Measurements from ENCODE around the gene CTSG.

GRCh38 chr14:24563505-24563904 is 12.5 kb downstream of the CTSG start:
- TF ChIP-seq, protein P1, sequence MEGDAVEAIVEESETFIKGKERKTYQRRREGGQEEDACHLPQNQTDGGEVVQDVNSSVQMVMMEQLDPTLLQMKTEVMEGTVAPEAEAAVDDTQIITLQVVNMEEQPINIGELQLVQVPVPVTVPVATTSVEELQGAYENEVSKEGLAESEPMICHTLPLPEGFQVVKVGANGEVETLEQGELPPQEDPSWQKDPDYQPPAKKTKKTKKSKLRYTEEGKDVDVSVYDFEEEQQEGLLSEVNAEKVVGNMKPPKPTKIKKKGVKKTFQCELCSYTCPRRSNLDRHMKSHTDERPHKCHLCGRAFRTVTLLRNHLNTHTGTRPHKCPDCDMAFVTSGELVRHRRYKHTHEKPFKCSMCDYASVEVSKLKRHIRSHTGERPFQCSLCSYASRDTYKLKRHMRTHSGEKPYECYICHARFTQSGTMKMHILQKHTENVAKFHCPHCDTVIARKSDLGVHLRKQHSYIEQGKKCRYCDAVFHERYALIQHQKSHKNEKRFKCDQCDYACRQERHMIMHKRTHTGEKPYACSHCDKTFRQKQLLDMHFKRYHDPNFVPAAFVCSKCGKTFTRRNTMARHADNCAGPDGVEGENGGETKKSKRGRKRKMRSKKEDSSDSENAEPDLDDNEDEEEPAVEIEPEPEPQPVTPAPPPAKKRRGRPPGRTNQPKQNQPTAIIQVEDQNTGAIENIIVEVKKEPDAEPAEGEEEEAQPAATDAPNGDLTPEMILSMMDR (IDR thresholded peaks at IDR 0.05), result no peak
- TF ChIP-seq HMGXB4 (CRISPR knock-in tag; IDR thresholded peaks at IDR 0.05; ENCODE audit: borderline replicate concordance) (no peak), HDAC2 (IDR thresholded peaks at IDR 0.05) (no peak)
- TF ChIP-seq, protein P2, sequence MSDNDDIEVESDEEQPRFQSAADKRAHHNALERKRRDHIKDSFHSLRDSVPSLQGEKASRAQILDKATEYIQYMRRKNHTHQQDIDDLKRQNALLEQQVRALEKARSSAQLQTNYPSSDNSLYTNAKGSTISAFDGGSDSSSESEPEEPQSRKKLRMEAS (IDR thresholded peaks at IDR 0.05), result no peak
- TF ChIP-seq, protein P3, sequence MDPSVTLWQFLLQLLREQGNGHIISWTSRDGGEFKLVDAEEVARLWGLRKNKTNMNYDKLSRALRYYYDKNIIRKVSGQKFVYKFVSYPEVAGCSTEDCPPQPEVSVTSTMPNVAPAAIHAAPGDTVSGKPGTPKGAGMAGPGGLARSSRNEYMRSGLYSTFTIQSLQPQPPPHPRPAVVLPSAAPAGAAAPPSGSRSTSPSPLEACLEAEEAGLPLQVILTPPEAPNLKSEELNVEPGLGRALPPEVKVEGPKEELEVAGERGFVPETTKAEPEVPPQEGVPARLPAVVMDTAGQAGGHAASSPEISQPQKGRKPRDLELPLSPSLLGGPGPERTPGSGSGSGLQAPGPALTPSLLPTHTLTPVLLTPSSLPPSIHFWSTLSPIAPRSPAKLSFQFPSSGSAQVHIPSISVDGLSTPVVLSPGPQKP (IDR thresholded peaks at IDR 0.05; ENCODE audit: low read depth, low read length), result no peak

All from A549 (cell line).